ENCODE results near the gene DCAF7.
A peak's percentile ranks its signal among the peaks of the same experiment; 100 is the strongest.

Gene DCAF7

GRCh38 chr17:63549946-63550816 lies at the start of gene DCAF7:
TSS of gene DCAF7 (plus strand) at chr17:63550477. CDS start at chr17:63550678, 201 bp downstream.
- peak; percentile 100 for DNase-seq

- no peak for DNase-seq
These were observed 49.5 kb upstream of the DCAF7 start for GRCh38 chr17:63500543-63501390.

GRCh38 chr17:63503341-63503705 lies 47.0 kb upstream of the DCAF7 start:
- DNase-seq: no peak

- no peak for DNase-seq
These were observed 46.0 kb upstream of the DCAF7 start for GRCh38 chr17:63504261-63504660.

- no peak for DNase-seq
These were observed 44.9 kb upstream of the DCAF7 start for GRCh38 chr17:63505341-63505740.

- no peak for DNase-seq
These were observed 43.6 kb upstream of the DCAF7 start for GRCh38 chr17:63506627-63507026.

GRCh38 chr17:63511331-63511730 lies 38.9 kb upstream of the DCAF7 start:
- no peak for DNase-seq

GRCh38 chr17:63512388-63512787 lies 37.9 kb upstream of the DCAF7 start:
- no peak for DNase-seq

- no peak for DNase-seq
These were observed 37.2 kb upstream of the DCAF7 start for GRCh38 chr17:63512896-63513644.

- no peak for DNase-seq
These were observed 35.8 kb upstream of the DCAF7 start for GRCh38 chr17:63514477-63514876.

- DNase-seq: no peak
These were observed 35.3 kb upstream of the DCAF7 start for GRCh38 chr17:63514974-63515373.

- DNase-seq: no peak
These were observed 34.9 kb upstream of the DCAF7 start for GRCh38 chr17:63515426-63515825.

- DNase-seq: peak; percentile 70
These were observed 33.1 kb upstream of the DCAF7 start for GRCh38 chr17:63516910-63517824.

- DNase-seq: no peak
These were observed 32.3 kb upstream of the DCAF7 start for GRCh38 chr17:63517825-63518534.

GRCh38 chr17:63519116-63519881 lies 31.0 kb upstream of the DCAF7 start:
- DNase-seq: no peak

- no peak for DNase-seq
These were observed 30.1 kb upstream of the DCAF7 start for GRCh38 chr17:63519972-63520882.

- DNase-seq: no peak
These were observed 26.9 kb upstream of the DCAF7 start, which contains the start of gene KCNH6 for GRCh38 chr17:63523253-63523855. TSS of gene KCNH6 (plus strand) at chr17:63523358. CDS start at chr17:63523414, 56 bp downstream.

- no peak for DNase-seq
These were observed 26.2 kb upstream of the DCAF7 start for GRCh38 chr17:63524051-63524450.
